Activated CD8-positive, alpha-beta memory T cell treated with anti-CD3 and anti-CD28 coated beads for 24 hours (primary cell): Measurements from ENCODE around the gene THADA.

Experiments
- DNase-seq: peaks from one replicate; pipeline ENCODE4 v3.0.0-alpha.2; 2020

THADA gene

DNA sequence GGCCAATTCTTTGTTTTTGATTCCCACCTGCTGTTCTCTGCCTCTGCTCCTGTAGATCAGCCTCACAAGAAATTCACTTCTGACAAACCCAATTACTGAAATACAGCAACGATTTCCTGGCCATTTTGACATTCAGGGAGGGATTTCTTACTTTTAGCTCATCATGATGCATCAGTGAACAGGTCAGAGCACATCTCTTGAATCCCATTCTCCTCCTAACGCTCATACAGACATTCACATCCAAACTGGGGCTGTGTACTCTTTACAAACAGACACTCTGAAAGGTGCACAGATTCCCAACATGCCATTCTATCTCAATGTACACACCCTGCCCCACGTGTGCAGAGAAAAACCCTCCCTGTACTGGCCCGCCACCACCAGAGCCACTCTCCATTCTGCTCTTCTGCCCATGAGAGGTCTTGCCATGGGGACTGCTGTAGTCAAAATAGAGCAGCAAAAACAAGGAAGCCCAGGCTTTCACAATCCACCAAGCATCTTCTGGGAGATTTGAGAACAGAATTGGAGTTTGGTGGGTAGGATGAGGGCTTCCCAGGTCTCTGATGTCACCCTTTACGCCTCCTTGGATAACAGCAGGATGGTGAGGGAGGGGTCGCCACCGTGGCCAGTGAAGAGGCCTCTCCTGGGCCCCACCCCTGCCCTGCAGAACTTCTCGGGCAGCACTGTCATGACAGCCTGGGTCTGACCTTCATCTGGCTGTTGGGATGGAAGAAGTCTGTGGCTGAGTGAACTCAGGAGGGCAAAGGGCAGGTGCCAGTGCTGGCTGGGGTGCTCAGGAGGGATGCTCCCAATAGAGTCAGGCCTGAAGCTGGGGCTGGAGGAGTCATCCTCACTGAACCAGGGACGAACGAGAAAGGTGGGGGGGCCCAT, 327.5 kb downstream of the THADA start:
- no peak for DNase-seq

DNA sequence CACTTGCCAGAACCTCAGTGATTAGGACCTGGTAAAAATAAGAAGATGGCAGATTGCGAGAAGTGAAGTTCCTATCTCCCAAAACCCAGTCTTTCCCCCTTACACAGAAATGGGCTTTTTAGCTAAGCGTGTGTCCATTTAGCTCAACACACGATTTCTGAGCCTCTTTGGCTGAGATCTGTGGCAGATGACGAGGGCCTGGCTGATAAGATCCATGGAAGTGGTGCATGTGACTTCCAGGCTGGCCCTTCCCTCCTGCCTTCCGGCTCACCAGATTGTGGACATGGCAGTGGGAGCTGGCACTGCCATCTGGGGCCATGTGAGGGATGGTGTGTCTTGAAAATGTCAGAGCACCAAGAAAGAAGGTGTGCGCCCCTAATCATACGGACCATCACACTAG, 328.5 kb downstream of the THADA start:
- no peak for DNase-seq

DNA sequence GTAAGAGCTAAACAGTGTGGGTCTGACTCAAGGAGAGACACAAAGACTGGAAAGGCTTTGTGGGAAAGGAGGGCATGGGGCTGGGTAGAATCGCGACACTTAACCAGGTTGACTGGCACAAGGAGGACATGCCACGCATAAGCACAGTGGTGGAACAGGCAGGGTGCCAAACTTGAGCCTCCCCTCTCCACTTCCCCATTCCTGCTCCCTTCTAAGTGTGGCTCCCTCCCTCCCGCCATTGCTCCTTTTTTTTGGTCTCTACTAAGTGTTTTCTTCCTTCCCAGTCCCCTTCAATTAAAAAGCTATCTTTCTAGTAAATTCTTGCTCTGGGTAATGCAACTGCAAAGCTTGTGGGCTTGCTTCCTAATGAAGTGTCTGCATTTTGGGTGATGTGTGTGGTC, 329.1 kb downstream of the THADA start:
- DNase-seq = no peak

DNA sequence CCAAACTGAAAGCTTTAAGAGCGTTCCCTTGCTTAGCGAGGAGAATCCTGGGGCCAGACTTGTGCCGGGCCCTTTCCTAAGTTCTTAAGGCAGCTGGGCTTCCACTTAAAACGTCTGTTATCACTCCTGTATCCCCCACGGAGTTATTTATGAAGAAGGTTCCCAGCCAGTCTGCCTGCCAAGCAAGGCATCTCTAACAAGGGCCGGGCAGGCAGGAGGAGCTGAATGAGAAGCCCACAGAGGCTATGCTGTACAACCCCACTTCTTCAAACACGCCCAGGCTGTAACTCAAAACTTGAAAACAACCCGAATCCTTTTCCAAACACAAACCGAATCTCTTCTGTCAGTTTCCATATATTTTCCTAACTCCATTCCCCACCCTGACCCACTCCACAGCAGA, 330.4 kb downstream of the THADA start:
- DNase-seq = no peak

DNA sequence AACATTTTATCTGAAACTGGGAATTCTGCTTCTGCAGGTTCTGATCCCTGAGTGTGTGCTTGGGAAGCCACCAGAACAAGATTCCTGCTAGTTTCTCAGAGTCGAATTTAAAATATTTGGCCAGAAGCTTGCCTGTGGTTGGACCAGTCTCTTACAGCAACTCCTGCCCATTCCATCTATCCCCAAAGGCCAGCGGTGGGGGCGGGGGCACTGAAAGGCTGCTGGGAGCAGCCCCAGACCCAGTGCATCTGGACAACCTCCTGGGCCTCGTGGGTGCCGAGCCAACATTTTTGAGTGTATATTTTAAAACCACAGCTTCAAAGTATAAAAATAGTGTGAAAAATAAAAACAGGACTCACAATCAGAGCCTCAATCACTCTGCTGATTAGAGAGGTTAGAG, 330.8 kb downstream of the THADA start:
- DNase-seq = no peak

DNA sequence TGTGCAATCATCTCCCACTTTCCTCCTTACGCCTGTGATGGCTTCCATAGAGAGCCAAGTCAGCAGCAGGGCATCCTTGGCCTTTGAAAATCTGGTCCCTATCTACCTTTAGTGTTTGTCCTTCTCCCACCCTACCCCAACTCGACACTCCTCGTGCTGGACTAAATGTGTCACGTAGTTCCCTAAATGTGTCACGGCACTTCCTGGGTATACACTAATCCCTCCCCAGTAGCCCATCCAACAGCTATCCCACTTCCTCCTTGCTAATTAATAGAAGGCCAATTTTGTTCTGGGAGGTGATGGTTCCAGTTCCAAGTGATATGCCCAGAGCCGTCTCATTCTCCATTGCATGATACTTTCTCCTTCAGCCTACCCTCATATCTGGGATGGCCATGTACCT, 332.9 kb downstream of the THADA start:
- DNase-seq = no peak

DNA sequence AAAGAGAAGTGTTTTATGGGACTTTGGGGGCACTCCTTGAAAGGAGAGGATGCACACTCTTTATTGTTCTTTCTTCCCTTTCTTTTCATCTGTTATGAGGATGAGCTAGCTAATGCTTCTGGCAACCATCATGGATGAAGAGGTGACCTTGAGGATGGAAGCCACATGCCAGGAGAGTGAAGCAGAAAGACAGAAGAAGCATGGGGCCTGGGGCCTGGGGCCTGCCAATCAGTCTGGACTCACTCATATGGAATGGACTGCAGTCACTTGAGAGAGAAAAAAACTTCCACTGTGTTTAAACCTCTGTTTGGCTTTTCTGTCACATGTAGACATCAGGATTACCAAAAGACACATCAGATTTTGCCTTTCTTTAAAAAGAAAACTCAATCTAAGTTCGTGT, 333.6 kb downstream of the THADA start:
- no peak for DNase-seq

DNA sequence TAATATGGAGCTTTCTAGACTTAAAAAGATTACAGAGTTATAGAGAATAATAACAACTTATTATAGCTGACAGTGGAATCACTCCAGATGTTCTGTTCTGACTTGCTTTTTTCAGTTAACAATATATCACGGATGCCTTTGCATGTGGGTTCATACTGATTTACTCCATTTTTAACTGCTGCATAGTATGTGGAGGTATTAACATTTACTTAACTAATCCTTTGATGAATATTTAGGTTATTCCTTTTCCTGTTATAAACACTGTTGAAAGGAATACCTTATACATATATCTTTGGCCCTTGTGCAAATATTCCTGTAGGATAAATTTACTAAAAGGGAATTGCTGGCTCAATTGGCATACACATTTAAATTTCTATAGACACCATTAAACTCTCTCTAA, 336.3 kb downstream of the THADA start:
- DNase-seq = no peak

DNA sequence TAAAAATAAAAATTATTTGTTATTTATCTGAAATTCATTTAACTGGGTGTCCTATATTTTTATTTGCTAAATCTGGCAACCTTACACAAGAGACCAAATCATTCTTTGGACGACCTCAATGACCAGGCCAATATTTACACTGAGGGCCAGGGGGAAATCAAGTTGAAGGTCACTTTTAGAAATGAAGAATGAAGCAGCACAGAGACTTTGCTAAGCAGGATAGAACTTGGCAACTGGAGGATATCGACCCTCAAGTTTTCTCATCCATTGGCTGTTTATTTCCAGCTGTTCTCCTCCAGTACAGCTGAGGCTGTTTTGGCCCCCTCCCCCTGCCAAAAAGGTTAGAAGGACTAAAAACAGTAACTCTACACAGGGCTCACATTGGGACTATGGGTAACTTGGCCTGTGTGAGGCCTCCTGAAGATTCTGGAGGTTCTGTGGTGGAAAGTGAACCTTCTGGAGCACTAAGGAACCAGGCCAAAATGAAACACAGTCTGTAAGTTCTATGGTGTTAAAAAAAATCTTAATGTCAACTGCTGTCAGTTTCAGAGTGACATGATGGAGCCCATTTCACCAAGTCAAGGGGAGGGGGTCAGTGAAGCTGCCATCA, 337.2 kb downstream of the THADA start:
- DNase-seq = no peak

DNA sequence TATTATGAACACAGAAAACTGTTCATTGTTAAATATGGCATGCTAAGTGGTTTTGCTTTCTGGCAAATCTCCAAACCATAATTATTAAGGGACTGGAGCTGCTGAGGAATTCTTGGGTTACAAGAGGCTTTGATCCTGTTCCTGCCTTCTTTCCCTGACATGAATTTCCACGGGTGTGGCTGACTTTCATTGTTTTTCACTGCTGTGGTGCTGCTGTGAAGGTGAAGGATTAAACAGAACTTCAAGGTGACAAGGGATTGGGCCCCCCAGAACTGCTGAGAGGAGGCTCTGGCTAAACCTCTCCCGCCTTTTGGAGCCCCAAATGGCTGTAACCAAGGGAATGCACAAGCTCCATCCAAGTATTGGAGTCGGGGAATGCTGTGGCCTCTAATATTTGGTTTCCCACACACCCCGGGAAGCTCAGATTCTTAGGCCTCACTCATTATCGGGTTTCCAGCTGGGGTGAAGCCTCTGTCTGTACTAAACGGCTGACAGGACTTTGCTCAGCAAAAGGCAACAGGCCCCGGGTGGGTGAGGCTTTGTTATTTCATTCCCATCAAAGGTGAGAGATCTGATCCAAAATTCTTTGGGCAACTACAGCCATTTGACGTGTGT, 340.4 kb downstream of the THADA start:
- DNase-seq = no peak

DNA sequence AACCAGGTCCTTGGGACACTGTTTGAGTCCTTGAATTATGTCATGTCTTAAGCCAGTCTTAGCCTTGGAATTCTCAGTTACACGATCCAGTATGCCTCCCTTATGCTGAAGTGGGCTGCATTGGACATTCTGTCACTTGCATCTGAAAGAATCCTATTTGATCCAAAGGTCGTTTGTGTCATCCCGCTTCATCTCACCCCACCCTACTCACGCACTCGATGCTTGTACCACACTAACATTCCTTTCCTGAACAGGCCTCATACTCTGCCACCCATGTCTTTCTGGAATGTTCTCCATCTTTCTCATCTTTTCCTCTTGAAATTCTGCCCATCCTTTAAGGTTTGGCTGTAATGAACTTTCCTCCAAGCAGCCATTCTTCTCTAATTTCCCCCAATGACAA, 341.5 kb downstream of the THADA start:
- DNase-seq = no peak

DNA sequence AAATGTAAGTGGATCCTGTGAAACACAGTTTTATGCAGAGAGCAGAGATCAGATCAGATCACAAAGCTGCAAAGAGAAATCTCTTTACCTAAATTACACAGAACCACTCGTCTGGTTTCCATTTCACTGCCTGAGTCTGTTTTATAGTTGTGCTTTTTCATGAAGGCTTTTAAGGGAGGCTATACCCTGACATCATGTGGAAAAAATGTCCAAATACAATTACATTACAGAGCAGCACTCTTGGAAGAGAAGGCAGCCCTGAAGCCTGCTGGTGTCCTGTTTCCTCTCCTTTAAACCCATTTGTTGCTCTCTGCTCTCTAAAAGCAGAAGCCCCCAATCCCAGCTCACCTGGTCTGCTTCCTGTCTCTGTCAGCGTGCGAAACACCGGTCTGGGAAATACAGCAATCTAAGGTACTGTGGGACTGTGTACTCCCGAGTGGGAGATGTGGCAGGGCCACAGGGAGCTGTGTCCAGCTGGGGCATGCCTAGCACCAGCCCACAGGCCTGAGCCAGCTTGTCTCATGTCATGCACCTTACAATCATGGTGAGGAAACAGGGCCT, 344.6 kb downstream of the THADA start:
- no peak for DNase-seq

DNA sequence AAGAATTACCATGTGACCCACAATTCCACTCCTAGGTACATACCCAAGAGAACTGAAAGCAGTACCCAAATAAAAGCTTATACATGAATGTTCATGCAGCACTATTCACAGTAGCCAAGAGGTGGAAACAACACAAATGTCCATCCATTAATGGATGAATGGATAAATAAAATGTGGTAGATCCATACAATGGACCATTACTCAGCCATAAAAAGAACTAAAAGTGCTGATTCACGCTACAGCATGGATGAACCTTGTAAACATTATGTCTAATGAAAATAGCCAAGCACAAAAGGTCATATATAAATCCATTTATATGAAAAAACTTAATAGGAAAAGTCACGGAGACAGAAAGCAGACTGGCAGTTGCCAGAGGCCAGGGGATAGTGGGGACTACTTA, 345.8 kb downstream of the THADA start:
- no peak for DNase-seq

DNA sequence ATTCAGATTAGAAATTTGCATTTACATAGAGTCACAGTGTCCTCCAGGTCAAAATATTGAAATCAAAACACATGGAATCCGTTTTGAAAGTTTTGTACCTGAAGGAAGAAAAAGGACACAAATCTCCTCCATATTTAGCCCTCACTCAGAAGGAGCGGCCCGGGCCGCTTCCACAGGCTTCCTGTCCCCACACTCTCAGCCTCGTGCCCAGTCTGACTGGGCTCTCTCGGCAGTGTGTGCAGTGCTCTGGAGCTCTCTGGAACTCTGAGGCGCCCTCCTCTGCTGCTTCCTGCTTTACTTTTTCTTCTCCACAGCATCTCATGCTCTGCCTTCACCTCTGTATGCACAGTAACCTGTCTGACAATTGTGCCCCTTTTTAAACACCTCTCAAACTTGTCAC, 347.2 kb downstream of the THADA start:
- no peak for DNase-seq

DNA sequence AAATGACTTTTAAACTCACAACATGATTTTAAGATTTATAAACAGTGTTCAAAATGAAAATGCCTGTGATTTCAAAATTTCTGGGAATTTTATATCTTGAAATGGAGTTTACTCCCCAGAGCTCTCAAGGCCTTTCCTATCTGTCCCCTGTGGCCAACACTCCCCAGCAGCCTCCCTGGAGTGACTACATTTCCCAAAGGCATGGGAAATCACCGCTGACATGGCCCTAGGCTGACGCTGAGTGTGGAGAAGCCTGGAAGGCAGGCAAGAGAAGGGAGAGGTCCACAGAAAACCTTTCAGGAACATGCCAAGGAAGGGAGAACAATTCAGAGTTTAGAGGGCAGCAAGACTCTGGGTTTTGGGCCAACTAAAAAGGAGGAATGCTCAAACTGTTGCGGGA, 349.2 kb downstream of the THADA start:
- DNase-seq = no peak

DNA sequence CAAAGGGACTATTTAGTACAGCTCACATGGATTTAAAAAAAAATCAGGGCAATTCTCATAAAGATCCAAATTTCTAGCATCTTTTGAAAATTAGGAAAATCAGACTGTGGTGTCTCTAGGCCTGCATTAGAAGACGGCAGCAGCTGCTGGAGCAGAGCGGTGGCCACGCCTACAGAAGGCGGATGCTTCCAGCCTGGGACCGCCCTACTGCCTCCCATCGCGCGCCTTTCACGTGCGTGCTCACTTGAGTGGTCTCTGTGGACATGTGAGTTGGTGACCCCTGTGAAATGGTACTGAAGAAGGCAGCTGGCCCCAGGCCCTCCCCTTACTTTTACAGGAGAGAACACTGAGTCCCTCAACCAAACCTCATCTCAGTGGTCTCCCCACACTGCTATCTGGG, 354.3 kb downstream of the THADA start:
- DNase-seq = no peak

DNA sequence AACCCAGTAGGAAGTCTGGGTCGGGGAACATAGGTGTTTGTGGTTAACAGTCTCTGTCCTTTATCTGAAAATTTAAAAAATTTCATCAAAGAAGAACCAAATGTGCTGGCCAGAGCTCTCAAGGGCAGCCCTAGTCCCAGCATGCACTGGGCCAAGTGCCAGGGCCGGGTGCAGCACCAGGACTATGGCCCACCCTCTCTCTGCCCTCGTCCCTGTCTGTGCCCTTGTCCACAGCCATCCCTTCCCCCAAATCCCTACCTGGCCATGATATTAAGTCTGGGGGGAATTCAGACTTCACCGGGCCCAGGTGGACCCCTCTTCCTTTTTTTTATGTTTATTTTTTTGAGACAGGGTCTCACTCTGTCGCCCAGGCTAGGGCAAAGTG, 355.1 kb downstream of the THADA start:
- DNase-seq = no peak

DNA sequence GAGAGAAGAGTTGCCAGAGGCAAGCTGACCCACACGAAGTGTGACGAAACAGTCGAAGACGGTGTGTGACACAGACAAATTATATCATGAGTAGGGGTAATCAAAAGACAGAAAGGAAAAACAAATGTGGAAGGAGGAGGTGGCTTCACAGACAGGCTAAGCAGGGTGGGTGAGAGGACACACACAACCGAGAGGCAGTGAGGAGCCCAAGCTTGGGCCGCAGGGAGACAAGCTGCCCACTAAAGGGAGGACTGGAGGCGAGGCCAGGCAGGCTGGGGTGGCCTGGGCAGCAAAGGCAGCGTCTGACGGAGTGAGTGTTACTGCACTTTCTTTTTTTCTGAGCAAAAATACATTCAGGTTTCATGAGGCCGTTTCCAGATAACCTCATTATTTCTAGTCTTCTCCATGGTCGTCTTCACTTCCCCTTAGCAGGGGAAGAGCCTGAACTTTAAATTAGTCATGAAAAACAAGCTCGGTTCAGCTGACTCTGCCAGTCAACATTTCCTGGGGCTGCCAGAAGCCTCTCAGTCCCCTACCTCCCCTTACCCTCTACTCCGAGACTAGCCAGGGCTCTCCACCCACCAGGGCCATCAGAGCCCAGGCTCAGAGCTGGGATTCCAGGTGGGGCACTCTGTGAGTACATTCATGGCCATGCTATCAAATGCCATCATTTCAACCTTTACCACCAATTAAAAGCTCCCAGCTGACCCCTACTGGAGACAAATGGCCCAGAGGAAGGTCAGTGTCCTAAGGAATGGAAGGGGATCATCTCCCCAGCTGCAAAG, 355.7 kb downstream of the THADA start:
- DNase-seq = no peak

DNA sequence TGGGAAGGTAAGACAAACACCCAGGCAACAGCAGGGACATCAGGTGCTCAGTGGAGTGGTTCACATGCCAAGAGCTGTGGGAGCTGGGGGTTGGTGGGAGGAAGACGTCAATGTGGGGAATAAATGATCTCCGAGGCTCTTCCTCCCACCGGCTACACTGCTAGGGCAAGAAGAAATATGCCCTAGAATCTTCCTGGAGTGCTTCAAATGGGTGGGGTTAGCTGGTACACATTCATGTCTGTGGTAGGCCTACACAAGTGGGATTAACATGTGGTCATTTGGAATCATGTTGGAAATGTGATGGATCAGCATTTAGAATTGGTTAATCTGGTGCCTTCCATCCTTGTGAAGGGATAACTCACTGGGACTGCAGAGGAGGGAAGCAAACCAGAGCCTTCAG, 357.0 kb downstream of the THADA start:
- DNase-seq = no peak

DNA sequence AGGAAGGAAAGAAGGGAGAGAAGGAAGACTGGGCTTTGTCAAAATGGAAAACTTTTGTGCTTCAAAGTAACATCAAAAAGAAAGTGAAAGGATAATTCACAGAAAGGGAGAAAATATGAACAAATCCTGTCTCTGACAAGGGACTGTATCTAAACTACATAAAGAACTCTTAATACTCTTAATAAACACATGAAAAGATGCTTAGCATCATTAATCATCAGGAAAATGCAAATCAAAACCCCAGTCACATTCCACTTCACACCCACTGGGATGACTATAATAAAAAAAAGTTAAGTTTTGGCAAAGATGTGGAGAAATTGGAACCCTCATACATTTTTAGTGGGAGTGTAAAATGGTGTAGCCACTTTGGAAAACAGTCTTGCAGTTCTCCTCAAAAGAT, 357.7 kb downstream of the THADA start:
- DNase-seq = no peak

DNA sequence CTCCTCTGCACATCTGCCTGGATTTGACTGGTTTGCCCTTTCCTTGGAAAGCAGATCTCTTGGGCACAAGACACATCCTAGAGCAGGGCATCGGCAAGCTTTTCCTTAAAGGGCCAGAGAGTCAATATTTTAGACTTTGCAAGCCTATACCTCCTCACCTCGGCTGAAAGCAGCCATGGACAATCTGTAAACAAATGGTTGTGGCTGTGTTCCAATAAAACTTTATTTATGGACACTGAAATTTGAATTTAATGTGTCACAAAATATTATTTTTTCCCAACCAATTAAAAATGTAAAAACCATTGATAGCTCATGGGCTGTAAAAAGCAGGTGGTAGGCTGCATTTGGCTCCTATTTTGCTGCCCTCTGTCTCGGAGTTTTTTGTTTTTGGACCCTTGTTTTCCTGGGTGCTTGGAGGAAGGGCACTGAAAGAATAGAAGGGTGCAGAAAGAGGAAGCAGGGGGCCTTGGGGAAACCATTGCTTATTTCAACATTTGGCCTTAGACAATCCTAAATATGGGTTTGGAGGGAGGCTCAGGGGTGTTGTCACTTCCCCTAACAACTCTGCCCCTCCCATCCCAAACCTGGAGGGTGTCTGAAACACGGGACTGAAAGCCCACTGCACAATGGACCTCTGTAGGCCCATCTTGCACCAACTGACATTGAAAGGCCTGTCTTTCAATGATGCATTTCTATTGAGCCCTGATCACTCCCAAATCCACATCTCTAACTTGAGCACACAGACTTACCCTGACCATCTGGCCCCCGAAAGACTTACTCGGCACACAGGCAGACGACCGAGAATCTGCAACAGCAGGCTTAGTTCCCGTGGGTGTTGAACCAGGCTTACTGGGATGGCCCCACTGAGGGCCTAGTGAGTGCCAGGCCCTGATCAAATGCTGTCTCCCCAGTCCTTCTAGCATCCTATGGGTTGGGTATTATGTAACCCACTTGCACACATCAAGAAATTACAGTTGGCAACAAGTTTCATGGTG, 362.3 kb downstream of the THADA start:
- no peak for DNase-seq
